PC-9 (cell line): ENCODE results near the gene CEP41.

Experiments used
- CTCF ChIP-seq: fragments of 200-600 bp; sonication (generic); conservative IDR thresholded peaks from 2 replicates; pipeline ENCODE4 v1.6.1; 2017; ENCODE audit warnings: mixed run types, antibody characterized with exemption, mild to moderate bottlenecking, moderate library complexity
- EZH2 ChIP-seq: fragments of 200-600 bp; sonication (generic); IDR thresholded peaks from 2 replicates; pipeline ENCODE4 v1.8.0; 2017; ENCODE audit warnings: antibody characterized with exemption, low read depth

- TF ChIP-seq CTCF (peak; percentile 92), EZH2 (no peak)
Measured at GRCh38 chr7:130486114-130486953, 45.5 kb upstream of the CEP41 start.
